ENCODE measurements around the gene ZNF157.

DNA sequence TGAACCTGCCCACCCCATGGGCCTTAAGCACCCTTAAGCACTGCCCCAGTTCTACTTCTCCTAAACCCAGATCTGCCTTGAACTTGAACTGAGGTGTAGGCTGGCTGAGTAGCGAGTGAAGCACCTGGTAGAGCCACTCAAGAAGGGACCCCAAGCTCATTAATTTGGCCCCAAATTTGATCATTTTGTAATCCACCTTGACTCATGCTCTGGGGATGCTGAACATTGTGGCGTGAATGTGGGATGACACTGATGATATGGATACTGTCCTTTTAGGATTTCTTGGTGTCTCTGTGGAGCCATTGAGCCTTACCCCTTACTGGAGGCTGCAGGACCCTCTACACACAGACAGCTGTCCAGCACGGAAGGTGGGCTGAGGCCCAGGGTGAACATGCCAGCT lies at the start of gene ZNF157:
- TF ChIP-seq, protein P1, sequence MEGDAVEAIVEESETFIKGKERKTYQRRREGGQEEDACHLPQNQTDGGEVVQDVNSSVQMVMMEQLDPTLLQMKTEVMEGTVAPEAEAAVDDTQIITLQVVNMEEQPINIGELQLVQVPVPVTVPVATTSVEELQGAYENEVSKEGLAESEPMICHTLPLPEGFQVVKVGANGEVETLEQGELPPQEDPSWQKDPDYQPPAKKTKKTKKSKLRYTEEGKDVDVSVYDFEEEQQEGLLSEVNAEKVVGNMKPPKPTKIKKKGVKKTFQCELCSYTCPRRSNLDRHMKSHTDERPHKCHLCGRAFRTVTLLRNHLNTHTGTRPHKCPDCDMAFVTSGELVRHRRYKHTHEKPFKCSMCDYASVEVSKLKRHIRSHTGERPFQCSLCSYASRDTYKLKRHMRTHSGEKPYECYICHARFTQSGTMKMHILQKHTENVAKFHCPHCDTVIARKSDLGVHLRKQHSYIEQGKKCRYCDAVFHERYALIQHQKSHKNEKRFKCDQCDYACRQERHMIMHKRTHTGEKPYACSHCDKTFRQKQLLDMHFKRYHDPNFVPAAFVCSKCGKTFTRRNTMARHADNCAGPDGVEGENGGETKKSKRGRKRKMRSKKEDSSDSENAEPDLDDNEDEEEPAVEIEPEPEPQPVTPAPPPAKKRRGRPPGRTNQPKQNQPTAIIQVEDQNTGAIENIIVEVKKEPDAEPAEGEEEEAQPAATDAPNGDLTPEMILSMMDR (IDR thresholded peaks at IDR 0.05), result no peak
- TF ChIP-seq POLR2A (IDR thresholded peaks at IDR 0.05), result no peak
- TF ChIP-seq EP300 (IDR thresholded peaks at IDR 0.05; ENCODE audit: low read depth), result no peak
- TF ChIP-seq POLR2AphosphoS5 (IDR thresholded peaks at IDR 0.05), result no peak
